Heart left ventricle (tissue), 13 donors: ENCODE data around the gene SNAP29.

Experiments used
- CTCF ChIP-seq, 12 donors: fragments of 200-600 bp; sonication (generic) in 4 of 12; IDR thresholded peaks; one replicate each; pipeline versions ENCODE4 v1.5.0 to v1.8.0; 2018 to 2022; ENCODE audit warnings: antibody characterized with exemption in 12 of 12, mild to moderate bottlenecking in 5 of 12
- POLR2A ChIP-seq, 2 donors: fragments of 450-650 bp; IDR thresholded peaks; one replicate each; pipeline ENCODE4 v1.6.1; 2017; ENCODE audit warnings: antibody characterized with exemption in 2 of 2, mild to moderate bottlenecking in 2 of 2, moderate library complexity in 2 of 2
- donor health status: ischemic (EF 13 %, LVEDD 7.1; RV severe dilation, severe dysfunction).
- donor health status: DM: no; HTN: yes; CAD: no.
- donor health status: DM: no; HTN: no; CAD: no.
- donor health status: ischemic (EF 25% LVEDD 6.9; RV normal size, moderate dysfunction).
- donor health status: ischemic (EF 25% LVEDD 5.7; RV mildly dilated, moderate dysfunction).
- donor health status: ischemic (EF 35%, LVEDD 5.7; RV mildly dilated, moderate dysfunction).
- donor health status: nonischemic (EF 11% LVEDD 7.7; RV severe dilation, severe dysfunction).
- donor health status: DM: yes; HTN: yes; CAD: no.
- donor health status: PGD.
- donor health status: ischemic (EF 29% LVEDD 5.4; RV normal size, mild dysfunction).
- donor health status: nonischemic (EF 23%, LVEDD 6.1; RV moderate dilation, normal function).

GRCh38 chr22:20862540-20862939 lies 3.7 kb downstream of the SNAP29 start:
- TF ChIP-seq CTCF (IDR thresholded peaks at IDR 0.05): no peak
- no peak for TF ChIP-seq POLR2A (IDR thresholded peaks at IDR 0.05)
